GM21526 (cell line): Measurements from ENCODE around the gene OR1A1.
"Not testable (repeated sequence)": the region's sequence is repeated elsewhere in the genome, so short reads cannot be mapped to it uniquely, and the experiment has no call there.

ENCODE experiments used
- ATAC-seq: cut with Tn5 transposase; IDR thresholded peaks from one replicate; pipeline ENCODE4 v1.9.1; 2021; ENCODE audit warnings: moderate library complexity; ENCODE audit not compliant: unreplicated experiment, low FRiP score

Gene OR1A1, protein sequence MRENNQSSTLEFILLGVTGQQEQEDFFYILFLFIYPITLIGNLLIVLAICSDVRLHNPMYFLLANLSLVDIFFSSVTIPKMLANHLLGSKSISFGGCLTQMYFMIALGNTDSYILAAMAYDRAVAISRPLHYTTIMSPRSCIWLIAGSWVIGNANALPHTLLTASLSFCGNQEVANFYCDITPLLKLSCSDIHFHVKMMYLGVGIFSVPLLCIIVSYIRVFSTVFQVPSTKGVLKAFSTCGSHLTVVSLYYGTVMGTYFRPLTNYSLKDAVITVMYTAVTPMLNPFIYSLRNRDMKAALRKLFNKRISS

DNA sequence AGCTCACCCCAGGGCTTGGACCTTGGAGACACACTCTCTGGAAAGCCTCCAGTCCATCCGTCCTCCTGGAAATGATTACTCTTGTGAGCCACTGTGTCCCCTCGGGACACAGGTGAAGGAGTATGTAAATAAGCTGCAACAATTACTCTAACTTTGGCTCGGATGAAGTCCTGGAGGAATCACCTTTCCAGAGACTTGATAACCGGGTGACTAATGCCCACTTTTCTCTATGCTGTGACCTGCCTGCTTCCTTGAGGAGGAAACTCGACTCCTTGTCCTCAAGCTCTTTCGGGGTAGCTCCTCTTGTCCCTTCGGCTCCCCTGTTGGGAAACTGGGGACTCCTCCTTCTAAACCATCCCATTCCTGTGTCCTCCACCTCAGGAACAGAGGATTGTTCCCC is at the start of gene OR1A1:
Gene OR1A1, plus strand, starts transcription at position 301 of the 400 bp plus-strand sequence. CDS start 7,954 bp downstream, outside the sequence.
- no peak for ATAC-seq

DNA sequence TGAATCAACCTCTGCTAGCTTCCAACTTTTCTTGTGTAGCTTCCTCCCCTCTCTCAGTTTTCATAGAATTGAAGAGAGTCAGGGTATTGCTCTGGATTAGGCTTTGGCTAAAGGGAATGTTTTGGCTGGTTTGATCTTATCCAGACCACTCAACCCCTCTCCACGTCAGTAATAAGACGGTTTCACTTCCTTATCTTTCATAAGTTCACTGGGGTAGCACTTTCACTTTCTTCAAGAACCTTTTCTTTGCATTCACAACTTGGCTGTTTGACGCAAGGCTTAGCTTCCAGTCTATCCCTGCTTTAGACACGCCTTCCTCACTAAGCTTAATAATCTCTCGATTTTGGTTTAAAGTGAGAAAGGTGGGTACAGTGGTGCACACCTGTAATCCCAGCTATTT is 39.9 kb upstream of the OR1A1 start:
- no peak for ATAC-seq

DNA sequence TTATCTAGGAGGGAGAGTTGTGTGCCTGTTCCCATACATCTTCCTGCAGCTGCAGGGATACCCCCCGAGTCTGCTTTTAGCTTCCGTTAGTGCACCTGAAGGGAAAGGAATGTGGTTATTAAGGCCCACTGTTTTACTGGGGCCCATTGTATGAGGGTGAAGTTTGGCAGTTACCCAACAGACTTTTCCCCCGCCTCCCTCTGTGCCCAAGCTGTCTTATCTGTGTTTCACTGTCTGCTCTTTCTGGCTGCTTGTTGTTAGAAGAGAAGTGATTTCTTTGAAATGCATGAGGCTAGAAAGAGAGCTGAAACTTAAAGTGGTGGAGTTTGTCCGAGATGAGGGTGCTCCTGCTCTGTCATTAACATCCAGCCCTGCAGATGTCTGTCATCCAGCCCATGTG is 17.5 kb upstream of the OR1A1 start:
- no peak for ATAC-seq

DNA sequence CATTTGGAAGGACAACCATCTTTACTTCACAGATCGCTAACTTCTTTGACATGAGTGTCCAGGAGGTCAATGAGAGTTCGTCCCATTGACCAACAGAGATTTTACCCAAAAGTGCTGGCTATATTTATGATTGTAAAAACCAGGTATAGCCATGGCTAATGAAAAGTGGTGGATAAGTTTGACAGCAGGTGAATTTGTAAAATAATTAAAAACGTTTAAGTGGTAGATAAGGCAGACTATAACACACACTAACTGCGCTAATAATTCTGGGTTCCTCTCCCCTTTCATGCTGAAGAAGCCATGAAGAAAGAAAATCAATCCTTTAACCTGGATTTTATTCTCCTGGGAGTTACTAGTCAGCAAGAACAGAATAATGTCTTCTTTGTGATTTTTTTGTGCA is 10.2 kb upstream of the OR1A1 start, which contains the start of gene OR1A2:
Gene OR1A2, plus strand, starts transcription at position 301 of the 400 bp plus-strand sequence. Its CDS starts 0 bp downstream, at position 301.
- ATAC-seq, result no peak

DNA sequence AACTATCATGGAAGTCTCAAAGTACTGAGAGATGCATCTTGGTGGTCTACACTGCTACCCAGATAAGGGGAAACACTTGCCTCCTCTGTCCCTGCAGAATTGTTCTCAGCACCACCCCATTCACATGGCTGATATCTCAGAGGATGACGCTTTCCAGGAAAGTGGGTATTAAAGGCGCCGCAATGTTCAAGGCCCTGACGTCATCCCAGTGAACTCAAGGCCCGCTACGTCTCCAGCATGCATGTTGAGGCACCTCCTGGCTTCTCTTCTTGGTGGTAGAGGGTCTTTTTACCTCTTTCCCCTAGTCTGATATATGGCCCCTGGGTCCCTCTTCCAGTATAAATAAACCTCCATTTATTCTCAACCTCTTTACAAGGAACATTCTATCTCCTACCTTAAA is 1.0 kb downstream of the OR1A1 start:
- no peak for ATAC-seq

DNA sequence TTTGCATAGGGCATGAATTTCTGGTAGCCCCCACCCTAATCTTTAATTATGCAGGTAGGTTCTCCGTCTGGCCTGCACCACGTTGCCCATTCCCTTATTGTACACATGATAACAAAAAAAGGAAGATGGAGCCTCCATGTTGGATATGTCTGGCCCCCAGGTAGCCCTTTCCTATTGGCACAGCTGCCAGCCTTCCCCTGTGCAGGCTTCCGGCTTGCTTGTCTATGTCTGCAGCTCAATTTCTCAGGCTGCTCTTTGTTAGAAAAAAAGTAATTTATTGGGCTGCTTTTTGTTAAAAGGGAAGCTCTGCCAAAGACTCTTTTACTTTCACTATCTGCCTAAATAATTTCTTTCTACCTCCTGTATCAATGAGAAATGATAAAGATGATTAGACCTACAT is 5.5 kb downstream of the OR1A1 start:
- no peak for ATAC-seq

DNA sequence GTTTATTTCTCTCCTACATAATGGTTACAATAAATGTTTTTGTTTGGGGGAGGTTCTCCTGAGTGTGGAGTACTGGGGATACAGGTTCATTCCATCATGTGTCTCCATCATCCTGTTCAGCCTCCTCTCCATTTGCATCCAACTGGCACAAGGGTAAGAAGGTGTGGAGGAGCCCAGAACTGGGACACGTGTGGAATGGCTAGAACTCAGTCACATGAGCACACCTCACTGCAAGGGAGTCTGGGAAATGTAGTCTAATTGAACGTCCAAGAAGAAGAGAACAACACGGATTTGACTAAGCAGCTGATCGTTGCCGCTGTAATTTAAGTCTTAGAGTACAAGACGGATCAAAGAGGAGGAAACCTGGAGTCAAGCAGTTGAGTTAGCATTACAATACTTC is 6.1 kb downstream of the OR1A1 start:
- no peak for ATAC-seq

DNA sequence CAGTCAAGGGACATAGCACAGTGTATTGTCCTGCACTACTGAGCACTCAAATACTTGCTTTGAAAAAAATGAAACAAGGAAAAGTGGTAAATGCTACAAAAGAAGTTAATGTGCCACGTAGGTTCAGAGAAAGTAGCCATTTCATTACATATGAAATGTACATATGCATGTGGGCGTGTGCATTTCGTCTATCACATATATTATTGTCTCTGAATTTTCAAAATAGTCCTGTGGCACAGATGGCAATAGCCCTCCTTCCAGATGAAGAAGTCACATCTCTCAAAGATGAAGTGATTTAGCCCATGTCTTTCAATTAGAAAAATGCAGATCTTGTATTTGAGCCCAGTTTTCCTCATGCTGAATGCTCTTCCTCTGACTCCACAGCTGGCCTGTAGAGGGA is 12.5 kb downstream of the OR1A1 start:
- ATAC-seq, result not testable (repeated sequence)

DNA sequence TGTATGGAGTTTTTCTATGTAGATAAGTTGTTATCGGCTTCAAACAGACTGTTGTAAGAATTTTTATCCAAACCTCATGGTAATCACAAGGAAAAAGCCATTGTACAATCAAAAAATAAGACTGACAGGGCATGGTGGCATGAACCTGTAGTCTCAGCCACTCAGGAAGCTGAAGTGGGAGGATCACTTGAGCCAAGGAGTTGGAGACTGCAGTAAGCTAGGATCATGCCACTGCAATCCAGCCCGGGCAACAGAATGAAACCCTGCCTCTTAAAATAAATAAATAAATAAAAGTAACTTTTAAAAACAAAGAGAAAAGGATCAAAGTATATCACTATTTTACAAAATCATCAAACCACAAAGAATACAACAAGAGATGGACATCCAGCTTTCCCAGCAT is 14.4 kb downstream of the OR1A1 start:
- ATAC-seq, result no peak

DNA sequence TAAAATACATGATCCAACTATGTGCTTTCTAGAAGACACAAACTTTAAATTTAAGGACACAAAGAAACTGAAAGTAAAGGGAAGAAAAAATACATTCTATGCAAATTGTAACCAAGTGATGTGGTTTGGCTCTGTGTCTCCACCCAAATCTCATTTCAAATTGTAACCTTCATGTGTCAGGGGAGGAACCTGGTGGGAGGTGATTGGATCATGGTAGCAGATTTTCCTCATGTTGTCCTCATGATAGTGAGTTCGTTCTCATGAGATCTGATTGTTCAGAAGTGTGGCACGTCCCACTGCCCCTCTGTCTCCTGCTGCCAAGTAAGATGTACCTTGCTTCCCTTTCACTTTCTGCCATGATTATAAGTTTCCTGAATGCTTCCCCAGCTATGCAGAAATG is 15.0 kb downstream of the OR1A1 start:
- no peak for ATAC-seq

DNA sequence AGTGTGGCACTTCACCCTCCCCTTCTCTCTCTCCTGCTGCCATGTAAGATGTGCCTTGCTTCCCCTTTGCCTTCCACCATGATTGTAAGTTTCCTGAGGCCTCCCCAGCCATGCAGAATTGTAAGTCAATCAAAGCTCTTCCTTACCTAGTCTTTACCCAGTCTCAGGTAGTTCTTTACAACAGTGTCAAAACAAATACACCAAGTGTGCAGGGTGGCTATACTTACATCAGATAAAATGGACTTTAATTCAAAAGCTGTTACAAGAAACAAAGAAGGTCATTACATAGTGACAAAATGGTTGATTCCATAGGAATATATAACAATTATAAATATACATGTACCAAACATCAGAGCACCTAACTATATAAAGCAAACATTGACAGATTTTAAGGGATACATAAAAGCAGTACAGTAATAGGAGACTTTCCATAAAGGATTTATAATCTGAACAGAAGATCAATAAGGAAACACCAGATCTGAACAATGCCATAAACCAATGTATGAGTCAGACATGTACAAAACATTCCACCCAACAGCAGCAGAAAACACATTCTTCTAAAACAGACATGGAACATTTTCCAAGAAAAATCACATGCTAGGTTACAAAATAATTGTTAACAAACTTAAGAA is 17.4 kb downstream of the OR1A1 start:
- ATAC-seq, result not testable (repeated sequence)

DNA sequence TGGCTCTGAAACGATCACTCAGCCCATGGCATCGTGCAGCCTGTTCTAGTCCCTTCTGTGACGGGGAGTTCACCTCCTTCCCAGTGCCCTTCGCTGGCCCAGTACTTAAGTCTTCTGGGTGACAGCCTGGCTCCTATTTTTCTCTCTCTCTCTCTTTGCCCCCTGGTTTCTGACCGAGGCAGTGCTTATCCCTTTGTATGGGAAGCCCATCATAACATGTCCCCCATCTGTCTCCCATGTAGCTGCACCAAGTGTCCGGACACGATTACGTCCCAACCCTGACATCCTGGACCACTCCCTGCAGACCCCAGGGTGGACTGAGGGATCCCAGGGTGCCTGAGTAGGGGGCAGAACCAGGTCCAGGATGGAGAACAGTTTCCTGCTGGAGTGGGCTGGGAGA is 24.8 kb downstream of the OR1A1 start:
- ATAC-seq, result not testable (repeated sequence)

DNA sequence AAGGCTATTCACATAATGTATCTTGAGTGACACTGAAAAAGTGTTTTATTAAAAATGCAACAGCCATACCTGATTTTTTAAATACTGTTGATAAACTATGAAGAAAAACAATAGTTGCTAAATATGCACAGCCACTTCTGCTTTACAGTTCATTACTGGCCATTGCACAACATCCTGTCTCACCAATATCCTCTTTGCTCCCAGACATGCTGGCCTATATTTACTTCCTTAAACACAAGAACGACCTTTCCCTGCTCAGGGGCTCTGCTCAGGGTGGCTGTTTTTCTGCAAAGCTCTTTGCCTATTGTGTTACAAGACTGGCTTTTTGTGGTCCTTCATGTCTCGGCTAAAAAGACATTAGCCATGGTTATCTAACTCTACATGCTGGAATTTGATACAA is 31.2 kb downstream of the OR1A1 start:
- not testable (repeated sequence) for ATAC-seq

DNA sequence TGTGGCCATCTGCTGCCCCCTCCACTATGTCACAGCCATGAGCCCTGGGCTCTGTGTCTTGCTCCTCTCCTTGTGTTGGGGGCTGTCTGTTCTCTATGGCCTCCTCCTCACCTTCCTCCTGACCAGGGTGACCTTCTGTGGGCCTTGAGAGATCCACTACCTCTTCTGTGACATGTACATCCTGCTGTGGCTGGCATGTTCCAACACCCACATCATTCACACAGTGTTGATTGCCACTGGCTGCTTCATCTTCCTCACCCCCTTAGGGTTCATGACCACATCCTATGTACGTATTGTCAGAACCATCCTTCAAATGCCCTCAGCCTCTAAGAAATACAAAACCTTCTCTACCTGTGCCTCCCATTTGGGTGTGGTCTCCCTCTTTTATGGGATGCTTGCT is 33.6 kb downstream of the OR1A1 start:
- ATAC-seq, result not testable (repeated sequence)

DNA sequence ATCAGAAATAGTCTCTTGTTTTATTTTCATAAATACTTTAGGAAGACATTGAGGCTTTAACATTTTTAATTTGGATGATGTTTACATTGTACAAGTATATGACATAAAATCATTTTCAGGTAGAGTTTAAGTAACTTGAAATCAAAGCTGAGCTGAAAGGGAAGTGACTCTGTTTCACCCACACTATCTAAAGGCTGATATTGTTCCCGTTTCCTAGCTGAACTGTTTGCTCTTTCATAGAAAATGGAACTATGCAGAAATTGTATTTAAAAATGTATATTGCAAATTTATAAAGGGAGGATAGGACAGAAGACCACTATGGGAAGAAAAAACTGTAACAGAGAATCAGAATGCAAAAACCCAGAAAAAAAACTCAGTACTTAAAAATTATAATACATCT is 37.4 kb downstream of the OR1A1 start:
- ATAC-seq, result not testable (repeated sequence)

DNA sequence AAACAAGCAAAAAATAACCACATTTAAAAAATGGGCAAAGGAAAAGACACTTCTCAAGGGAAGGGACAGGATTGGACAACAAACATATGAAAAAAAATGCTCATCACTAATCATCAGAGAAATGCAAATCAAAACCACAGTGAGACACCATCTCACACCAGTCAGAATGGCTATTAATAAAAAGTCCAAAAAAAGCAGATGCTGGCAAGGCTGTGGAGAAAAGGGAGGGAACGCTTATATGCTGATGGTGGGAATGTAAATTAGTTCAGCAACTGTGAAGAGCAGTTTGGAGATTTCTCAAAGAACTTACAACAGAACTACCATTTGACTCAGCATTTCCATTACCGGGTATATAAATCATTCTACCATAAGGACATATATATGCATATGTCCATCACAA is 41.5 kb downstream of the OR1A1 start:
- ATAC-seq, result not testable (repeated sequence)

DNA sequence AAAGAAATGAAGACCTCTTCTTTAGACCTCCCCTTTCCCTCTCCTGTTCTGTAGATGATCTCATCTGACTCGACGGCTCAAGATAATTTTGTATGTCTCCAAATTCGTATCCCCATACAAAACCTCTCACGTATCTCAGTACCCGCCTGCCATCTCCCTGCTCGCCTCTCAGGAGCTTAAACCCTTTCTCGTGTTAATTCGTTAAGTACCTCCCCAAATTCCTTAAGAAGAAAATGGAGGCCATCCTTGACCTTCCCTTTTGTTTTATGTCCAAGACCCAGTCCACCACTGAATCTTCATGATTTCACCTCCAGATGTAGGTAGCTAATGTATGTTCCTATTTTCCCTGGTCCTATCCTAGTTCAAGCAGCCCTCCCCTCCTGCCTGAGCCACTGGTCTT is 49.1 kb downstream of the OR1A1 start:
- no peak for ATAC-seq

DNA sequence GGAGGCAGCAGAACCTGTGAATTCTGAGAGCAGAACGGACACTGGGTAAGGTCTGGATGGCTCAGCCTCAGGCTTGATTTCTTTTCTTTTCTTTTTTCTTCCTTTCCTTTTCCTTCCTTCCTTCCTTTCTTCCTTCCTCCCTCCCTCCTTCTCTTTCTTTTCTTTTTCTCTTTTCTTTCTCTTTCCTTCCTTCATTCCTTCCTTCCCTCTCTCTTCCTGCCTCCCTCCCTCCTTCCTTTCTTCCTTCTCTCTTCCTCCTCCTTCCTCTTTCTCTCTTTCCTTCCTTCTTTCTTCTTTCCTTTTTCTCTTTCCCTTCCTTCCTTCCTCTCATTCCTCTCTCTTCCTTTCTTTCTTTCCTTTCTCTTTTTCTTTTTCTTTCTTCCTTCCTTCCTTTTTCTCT is 52.7 kb downstream of the OR1A1 start:
- no peak for ATAC-seq

DNA sequence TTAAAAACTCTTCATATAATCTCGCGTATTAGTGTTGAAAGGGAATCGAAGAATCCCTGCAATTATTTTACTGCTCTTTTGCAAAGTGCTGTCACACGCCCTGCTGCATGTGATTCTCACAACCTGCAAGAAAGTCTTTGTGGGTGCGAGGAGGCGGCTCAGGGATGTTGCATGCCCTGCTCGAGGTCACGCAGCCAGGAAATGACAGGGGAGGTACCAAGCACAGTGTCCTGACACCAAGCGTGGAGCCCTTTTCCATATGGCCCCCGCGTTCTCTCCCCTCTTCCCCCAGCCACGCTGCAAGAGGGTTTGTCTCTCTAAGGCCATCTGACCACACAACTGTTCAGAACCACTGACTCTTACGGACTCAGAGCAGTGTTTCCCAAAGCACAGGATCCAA is 53.1 kb downstream of the OR1A1 start:
- ATAC-seq, result no peak
